ENCODE measurements around the gene BSND.

- TF ChIP-seq, protein P1, sequence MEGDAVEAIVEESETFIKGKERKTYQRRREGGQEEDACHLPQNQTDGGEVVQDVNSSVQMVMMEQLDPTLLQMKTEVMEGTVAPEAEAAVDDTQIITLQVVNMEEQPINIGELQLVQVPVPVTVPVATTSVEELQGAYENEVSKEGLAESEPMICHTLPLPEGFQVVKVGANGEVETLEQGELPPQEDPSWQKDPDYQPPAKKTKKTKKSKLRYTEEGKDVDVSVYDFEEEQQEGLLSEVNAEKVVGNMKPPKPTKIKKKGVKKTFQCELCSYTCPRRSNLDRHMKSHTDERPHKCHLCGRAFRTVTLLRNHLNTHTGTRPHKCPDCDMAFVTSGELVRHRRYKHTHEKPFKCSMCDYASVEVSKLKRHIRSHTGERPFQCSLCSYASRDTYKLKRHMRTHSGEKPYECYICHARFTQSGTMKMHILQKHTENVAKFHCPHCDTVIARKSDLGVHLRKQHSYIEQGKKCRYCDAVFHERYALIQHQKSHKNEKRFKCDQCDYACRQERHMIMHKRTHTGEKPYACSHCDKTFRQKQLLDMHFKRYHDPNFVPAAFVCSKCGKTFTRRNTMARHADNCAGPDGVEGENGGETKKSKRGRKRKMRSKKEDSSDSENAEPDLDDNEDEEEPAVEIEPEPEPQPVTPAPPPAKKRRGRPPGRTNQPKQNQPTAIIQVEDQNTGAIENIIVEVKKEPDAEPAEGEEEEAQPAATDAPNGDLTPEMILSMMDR (IDR thresholded peaks at IDR 0.05; ENCODE audit: low read depth, low read length), result no peak
- TF ChIP-seq EZH2phosphoT487 (IDR thresholded peaks at IDR 0.05; ENCODE audit: low read depth), result no peak
Observed at GRCh38 chr1:54956726-54957125, 42.0 kb upstream of the BSND start.
